T-helper 2 cell treated with Interferon-gamma antibody and Interleukin-4, amounts not matched to agents 5 μg/mL and 100 μg/mL, for 36 hours (primary cell): ENCODE measurements around the gene MTM1.

Source experiments
- DNase-seq: peaks from one replicate; pipeline ENCODE4 v3.0.0; 2021; ENCODE audit warnings: low spot score
- H3K27ac Mint-ChIP-seq: one replicate; pipeline ENCODE4 v1.8.0; 2021; ENCODE audit warnings: mild to moderate bottlenecking, mixed read lengths
- H3K27me3 Mint-ChIP-seq: one replicate; pipeline ENCODE4 v1.8.0; 2021; ENCODE audit warnings: low read depth, mixed read lengths
- H3K36me3 Mint-ChIP-seq: one replicate; pipeline ENCODE4 v1.8.0; 2021; ENCODE audit warnings: low read depth, mixed read lengths
- H3K4me1 Mint-ChIP-seq: one replicate; pipeline ENCODE4 v1.8.0; 2021; ENCODE audit warnings: low read depth, mixed read lengths
- H3K4me3 Mint-ChIP-seq: one replicate; pipeline ENCODE4 v1.8.0; 2022; ENCODE audit warnings: mild to moderate bottlenecking, moderate library complexity, mixed read lengths
- H3K9me3 Mint-ChIP-seq: one replicate; pipeline ENCODE4 v1.8.0; 2021; ENCODE audit warnings: mixed read lengths

MTM1 gene

DNA sequence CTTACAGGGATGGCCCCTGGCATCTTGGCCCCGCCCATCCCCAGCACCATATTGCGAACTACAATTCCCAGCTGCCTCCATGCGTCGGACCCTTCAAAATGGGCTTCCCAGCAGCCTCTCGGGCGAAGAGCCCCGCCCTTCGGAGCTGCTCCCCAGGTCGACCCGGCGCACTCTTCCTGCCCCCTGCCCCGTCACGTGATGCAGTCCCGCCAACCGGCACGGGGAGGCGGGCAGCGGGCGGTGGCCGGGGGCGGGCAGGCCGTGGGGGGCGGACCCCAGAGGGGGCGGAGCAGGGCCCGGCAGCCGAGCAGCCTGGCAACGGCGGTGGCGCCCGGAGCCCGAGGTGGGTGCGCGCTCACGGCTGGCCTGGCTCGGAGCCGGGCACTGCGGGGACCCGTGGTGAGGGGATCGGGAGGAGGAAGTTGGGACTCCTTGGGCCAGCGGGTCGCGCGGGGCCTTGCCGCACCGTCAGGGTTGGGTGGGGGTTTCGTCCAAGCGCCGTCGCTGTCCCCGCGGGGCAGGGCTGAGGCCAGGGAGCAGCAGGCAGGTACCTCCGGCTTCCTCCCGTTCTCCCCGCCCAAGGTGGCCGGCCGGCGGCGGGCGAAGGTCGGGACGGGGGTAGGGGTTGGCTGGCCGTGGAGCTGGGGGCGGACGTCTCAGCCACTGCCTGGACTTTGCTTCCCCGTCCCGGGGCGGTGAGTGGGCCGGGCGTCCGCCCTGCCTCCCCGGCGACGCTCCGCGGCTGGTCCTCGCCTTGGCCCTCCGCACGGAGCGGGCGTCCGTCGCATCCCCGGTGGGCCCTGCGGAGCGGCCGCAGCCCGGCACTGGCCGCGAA is at the start of gene MTM1:
MTM1 (plus strand) TSS at position 302 of the 835 bp plus-strand sequence. CDS start 23,994 bp downstream, outside the sequence.
- H3K9me3 Mint-ChIP-seq = no peaks in the 10 kb centered on the region
- peak within 1 kb of the TSS; percentile 90 for H3K4me3 Mint-ChIP-seq
- H3K36me3 Mint-ChIP-seq = peaks cover 7% of the 10 kb centered on the region
- peak within 1 kb of the TSS; percentile 85 for H3K27ac Mint-ChIP-seq
- H3K4me1 Mint-ChIP-seq = peaks cover 39% of the 10 kb centered on the region
- H3K27me3 Mint-ChIP-seq = no peaks in the 10 kb centered on the region
- DNase-seq = peak; percentile 91

DNA sequence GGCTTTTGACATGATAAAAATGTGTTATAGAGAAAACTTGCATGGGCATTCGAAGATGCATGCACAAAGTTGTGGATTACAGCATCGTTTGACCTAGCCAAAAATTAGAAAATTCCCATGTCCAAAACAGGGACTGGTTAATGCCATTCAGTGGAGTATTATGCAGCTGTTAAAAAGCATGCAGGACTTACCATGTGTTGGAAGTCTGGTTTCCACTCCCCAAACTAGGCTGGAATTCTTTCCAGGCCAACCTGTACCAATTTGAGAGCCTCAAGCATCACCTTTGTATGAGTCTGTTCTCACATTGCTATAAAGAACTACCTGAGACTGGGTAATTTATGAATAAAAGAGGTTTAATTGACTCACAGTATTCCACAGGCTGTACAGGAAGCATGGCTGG is 45.9 kb upstream of the MTM1 start:
- no peaks in the 10 kb centered on the region for H3K9me3 Mint-ChIP-seq
- H3K27ac Mint-ChIP-seq = no peak overlapping the region
- DNase-seq = no peak
- no peak overlapping the region for H3K4me3 Mint-ChIP-seq
- peaks cover 2% of the 10 kb centered on the region for H3K27me3 Mint-ChIP-seq
- H3K36me3 Mint-ChIP-seq = no peaks in the 10 kb centered on the region
- no peaks in the 10 kb centered on the region for H3K4me1 Mint-ChIP-seq

DNA sequence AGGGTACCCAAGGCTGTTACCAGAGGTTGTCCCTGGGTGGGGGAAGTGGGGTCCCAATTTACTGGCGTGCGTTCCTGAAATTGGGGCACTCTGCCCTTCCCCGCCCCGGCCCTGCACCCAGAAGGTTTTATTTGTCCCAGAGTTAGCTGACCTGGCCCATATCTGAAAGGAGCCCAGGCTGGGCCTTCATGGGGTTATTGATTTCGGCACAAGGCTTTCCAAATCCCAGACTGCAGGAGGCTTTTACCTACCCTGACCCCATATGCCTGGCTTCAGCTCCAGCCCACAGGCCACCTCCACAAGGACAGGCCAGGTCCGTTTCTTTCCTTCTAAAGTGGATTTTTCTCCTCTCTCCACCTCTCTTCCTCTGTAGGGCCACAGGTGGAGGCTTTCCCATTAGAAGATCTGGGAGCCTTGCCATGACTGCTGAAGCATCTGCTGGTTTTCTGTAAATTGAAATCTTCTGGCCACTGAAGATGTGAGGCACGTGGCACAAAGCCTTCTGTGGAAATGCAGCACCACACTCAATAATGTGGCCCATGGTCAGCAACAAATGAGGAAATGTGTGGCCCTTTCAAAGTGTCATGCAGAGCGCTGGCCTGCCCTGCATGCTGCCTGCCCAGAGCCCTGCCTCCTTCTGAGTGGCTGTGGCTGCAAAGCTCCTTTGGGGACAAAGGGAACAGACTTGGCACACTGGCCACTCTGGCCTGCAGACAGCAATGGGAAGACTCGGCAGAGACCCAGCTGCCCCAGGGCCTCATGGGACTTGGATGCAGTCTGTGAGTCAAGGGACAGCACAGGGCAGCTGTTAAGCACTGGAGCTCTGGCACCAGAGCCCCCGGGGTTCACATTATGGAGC is 43.1 kb upstream of the MTM1 start:
- H3K36me3 Mint-ChIP-seq = no peaks in the 10 kb centered on the region
- no peaks in the 10 kb centered on the region for H3K4me1 Mint-ChIP-seq
- no peak for DNase-seq
- no peaks in the 10 kb centered on the region for H3K9me3 Mint-ChIP-seq
- H3K27ac Mint-ChIP-seq = no peak overlapping the region
- H3K4me3 Mint-ChIP-seq = no peak overlapping the region
- peaks cover 2% of the 10 kb centered on the region for H3K27me3 Mint-ChIP-seq

DNA sequence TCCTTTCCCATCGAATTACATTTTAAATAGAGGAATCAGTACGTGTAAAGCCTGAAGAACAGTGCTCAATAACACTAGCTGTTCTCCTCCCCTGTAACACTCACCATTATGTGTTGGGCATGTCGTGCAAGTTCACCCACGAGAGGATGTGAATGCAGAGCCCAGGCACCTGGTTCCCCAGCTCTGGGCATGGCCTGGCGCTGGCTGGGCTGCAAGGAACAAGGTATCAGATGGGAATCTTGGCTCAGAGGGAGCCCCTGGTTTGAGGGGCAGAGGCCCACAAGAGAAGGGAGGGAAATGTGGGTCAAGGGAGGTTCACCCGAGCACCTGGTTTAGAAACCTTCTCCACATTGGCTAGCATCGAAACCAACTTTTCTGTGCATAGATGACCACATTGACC is 41.7 kb upstream of the MTM1 start:
- no peaks in the 10 kb centered on the region for H3K4me1 Mint-ChIP-seq
- H3K27ac Mint-ChIP-seq = no peak overlapping the region
- H3K27me3 Mint-ChIP-seq = peaks cover 2% of the 10 kb centered on the region
- DNase-seq = no peak
- no peaks in the 10 kb centered on the region for H3K9me3 Mint-ChIP-seq
- H3K36me3 Mint-ChIP-seq = no peaks in the 10 kb centered on the region
- H3K4me3 Mint-ChIP-seq = no peak overlapping the region

DNA sequence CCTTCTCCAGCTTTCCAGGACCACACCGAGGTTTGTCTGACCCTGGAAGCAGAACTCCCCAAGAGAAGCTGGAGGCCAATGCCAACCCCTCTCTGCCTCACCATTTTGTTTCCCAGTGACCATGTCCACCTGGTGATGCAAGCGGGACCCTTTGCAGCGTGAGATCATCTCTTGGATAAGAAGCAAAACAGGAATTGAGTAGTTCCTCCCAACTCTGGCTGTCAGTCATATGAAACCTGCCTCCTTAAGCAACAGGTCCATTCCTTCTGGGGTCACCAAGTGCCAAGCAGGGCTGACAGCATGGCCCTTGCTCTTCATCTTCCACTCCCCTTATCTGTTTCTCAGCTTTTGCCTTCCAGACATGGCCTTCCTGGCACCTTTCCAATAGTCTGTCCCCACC is 41.3 kb upstream of the MTM1 start:
- Mint-ChIP-seq H3K9me3 (no peaks in the 10 kb centered on the region), H3K27me3 (peaks cover 2% of the 10 kb centered on the region), H3K27ac (no peak overlapping the region), H3K4me3 (no peak overlapping the region), H3K4me1 (no peaks in the 10 kb centered on the region), H3K36me3 (no peaks in the 10 kb centered on the region)
- DNase-seq = no peak

GRCh38 chrX:150529587-150529986 is 38.8 kb upstream of the MTM1 start:
- no peak for DNase-seq
- no peaks in the 10 kb centered on the region for H3K27me3 Mint-ChIP-seq
- no peak overlapping the region for H3K4me3 Mint-ChIP-seq
- H3K27ac Mint-ChIP-seq = no peak overlapping the region
- H3K4me1 Mint-ChIP-seq = no peaks in the 10 kb centered on the region
- no peaks in the 10 kb centered on the region for H3K36me3 Mint-ChIP-seq
- H3K9me3 Mint-ChIP-seq = peaks cover 4% of the 10 kb centered on the region

DNA sequence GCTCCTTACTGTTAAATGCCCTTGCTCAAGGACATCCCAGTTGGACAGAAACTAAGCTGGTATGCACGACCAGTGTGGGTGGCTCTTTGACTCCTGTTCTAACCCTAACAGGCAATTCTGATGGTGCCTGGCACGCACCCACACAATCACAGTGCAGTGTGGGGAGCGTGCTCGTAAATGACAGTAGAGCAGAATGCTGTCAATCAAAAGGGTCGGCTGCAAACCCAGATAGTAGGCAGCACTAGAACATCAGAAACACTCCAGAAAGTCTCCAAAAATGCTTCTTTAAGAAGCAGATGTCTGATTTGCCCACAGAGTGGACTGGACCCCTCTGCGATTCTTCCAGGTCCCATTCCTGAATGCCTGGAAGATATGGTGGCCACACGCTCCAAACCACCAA is 37.6 kb upstream of the MTM1 start:
- Mint-ChIP-seq H3K27ac (no peak overlapping the region), H3K36me3 (no peaks in the 10 kb centered on the region), H3K27me3 (no peaks in the 10 kb centered on the region), H3K9me3 (peaks cover 4% of the 10 kb centered on the region), H3K4me1 (no peaks in the 10 kb centered on the region), H3K4me3 (no peak overlapping the region)
- DNase-seq = no peak

- no peak overlapping the region for H3K27ac Mint-ChIP-seq
- no peaks in the 10 kb centered on the region for H3K27me3 Mint-ChIP-seq
- no peak for DNase-seq
- no peaks in the 10 kb centered on the region for H3K4me1 Mint-ChIP-seq
- H3K9me3 Mint-ChIP-seq = peaks cover 9% of the 10 kb centered on the region
- H3K36me3 Mint-ChIP-seq = no peaks in the 10 kb centered on the region
- H3K4me3 Mint-ChIP-seq = no peak overlapping the region
These were observed 37.0 kb upstream of the MTM1 start for GRCh38 chrX:150531467-150531866.

GRCh38 chrX:150533863-150534262 is 34.6 kb upstream of the MTM1 start:
- H3K4me3 Mint-ChIP-seq = no peak overlapping the region
- H3K36me3 Mint-ChIP-seq = no peaks in the 10 kb centered on the region
- no peaks in the 10 kb centered on the region for H3K4me1 Mint-ChIP-seq
- H3K27me3 Mint-ChIP-seq = no peaks in the 10 kb centered on the region
- DNase-seq = no peak
- peaks cover 9% of the 10 kb centered on the region for H3K9me3 Mint-ChIP-seq
- no peak overlapping the region for H3K27ac Mint-ChIP-seq

GRCh38 chrX:150536455-150537116 is 31.8 kb upstream of the MTM1 start:
- Mint-ChIP-seq H3K4me3 (no peak overlapping the region), H3K27me3 (no peaks in the 10 kb centered on the region), H3K36me3 (no peaks in the 10 kb centered on the region), H3K27ac (no peak overlapping the region), H3K9me3 (peaks cover 9% of the 10 kb centered on the region), H3K4me1 (no peaks in the 10 kb centered on the region)
- DNase-seq = no peak

GRCh38 chrX:150537851-150538250 is 30.6 kb upstream of the MTM1 start:
- Mint-ChIP-seq H3K27ac (no peak overlapping the region), H3K4me3 (no peak overlapping the region), H3K4me1 (no peaks in the 10 kb centered on the region), H3K27me3 (no peaks in the 10 kb centered on the region), H3K36me3 (no peaks in the 10 kb centered on the region), H3K9me3 (peaks cover 9% of the 10 kb centered on the region)
- DNase-seq = no peak

- Mint-ChIP-seq H3K9me3 (peaks cover 5% of the 10 kb centered on the region), H3K27ac (no peak overlapping the region), H3K4me1 (no peaks in the 10 kb centered on the region), H3K36me3 (no peaks in the 10 kb centered on the region), H3K4me3 (no peak overlapping the region), H3K27me3 (no peaks in the 10 kb centered on the region)
- DNase-seq = no peak
These were observed 27.5 kb upstream of the MTM1 start for GRCh38 chrX:150540965-150541364.

GRCh38 chrX:150542846-150543229 is 25.6 kb upstream of the MTM1 start:
- Mint-ChIP-seq H3K4me1 (peaks cover 10% of the 10 kb centered on the region), H3K27me3 (no peaks in the 10 kb centered on the region), H3K36me3 (no peaks in the 10 kb centered on the region), H3K27ac (no peak overlapping the region), H3K4me3 (no peak overlapping the region), H3K9me3 (no peaks in the 10 kb centered on the region)
- no peak for DNase-seq
